Measurements from ENCODE around the gene DCDC2C. TPM values are rescaled to one million over a fixed set of nuclear protein-coding genes. Genes with fewer than 3 reads are reported as not detected.

Gene DCDC2C
- total and polyA plus RNA-seq, 8 donors: not detected

DNA sequence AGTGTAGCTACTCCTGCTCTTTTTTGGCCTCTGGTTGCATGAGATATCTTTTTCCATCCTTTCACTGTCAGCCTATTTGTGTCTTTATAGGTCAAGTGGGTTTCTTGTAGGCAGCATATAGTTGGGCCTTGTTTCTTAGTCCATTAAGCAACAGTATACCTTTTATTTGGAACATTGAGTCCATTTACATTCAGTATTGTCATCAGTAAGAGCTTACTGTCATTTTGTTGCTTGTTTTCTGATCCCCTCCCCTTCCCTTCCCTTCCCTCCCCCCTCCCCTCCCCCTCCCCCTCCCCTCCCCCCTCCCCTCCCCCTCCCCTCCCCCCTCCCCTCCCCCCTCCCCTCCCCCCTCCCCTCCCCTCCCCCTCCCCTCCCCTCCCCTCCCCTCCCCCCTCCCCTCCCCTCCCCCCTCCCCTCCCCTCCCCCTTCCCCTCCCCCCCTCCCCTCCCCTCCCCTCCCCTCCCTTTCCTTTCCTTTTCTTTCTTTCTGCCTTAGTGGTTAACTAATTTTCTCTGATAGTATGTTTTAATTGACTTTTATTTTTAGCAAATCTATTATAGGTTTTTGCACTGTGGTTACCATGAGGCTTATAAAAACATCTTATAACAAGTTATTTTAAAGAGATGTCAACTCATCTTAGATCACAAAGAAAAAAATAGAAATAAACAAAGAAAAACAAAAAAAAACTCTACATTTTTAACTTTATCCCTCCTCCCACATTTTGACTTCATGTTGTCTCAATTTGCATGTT, 13.2 kb upstream of the DCDC2C start:
- H3K27me3 ChIP-seq: peaks cover 0 to 9% of the 10 kb centered on the region in 2 donors
- ATAC-seq (no peak), DNase-seq (no peak)
- H3K4me3 ChIP-seq: no peak overlapping the region
- TF ChIP-seq, protein P1, sequence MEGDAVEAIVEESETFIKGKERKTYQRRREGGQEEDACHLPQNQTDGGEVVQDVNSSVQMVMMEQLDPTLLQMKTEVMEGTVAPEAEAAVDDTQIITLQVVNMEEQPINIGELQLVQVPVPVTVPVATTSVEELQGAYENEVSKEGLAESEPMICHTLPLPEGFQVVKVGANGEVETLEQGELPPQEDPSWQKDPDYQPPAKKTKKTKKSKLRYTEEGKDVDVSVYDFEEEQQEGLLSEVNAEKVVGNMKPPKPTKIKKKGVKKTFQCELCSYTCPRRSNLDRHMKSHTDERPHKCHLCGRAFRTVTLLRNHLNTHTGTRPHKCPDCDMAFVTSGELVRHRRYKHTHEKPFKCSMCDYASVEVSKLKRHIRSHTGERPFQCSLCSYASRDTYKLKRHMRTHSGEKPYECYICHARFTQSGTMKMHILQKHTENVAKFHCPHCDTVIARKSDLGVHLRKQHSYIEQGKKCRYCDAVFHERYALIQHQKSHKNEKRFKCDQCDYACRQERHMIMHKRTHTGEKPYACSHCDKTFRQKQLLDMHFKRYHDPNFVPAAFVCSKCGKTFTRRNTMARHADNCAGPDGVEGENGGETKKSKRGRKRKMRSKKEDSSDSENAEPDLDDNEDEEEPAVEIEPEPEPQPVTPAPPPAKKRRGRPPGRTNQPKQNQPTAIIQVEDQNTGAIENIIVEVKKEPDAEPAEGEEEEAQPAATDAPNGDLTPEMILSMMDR (IDR thresholded peaks at IDR 0.05): no peak
- no peaks in the 10 kb centered on the region for H3K9me3 ChIP-seq
- intact Hi-C loops (cut with DNase I): no loop called here
- no peak overlapping the region for H3K27ac ChIP-seq
- no peaks in the 10 kb centered on the region for H3K36me3 ChIP-seq
- no peaks in the 10 kb centered on the region for H3K4me1 ChIP-seq

DNA sequence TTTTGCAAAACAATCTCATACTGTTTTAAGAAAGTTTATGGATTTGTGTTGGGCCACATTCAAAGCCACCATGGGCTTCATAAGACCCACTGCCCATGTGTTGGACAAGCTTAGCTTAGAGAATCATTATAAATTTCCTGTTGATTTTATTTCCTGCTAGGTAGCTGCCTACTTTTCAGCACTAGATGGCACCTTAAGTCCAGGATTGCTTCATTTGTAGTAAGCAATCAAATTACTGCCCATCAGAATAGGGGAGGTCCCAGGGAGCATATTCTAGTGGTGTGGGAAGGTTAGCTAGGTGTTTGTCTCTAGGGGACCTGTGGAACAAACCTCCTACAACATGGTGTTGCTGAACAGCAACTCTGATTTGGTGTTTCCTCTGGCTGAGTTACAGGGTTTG, 11.0 kb upstream of the DCDC2C start:
- intact Hi-C loops (cut with DNase I): no loop called here
- TF ChIP-seq, protein P1 (IDR thresholded peaks at IDR 0.05): peak in 1 of 2 donors; percentile 24
- ATAC-seq (peak; percentile 57), DNase-seq (peak in 1 of 4 donors; percentile 24)
- Histone ChIP-seq H3K4me3 (no peak overlapping the region), H3K4me1 (no peaks in the 10 kb centered on the region), H3K27me3 (peaks cover 0 to 9% of the 10 kb centered on the region in 2 donors), H3K9me3 (no peaks in the 10 kb centered on the region), H3K27ac (no peak overlapping the region), H3K36me3 (no peaks in the 10 kb centered on the region)

DNA sequence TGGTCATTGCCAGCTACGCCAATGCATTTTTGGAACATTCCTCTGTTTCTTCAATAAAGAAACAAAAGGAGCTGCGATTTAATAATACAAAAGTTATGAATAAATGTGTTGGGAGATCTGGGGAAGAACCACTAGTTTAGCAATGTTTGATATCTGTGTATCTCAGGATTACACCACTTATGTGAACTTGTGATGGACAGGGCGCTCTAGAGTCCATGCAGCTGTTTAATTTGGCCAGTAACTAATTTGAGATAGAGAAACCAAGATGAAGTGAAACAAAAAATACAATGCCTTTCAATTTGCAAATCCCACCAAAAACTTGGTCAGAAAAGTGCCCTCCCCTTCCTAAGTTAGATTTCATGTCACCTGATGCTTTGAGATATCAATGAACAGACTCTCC, 6.8 kb upstream of the DCDC2C start:
- Histone ChIP-seq H3K36me3 (no peaks in the 10 kb centered on the region), H3K4me3 (no peak overlapping the region), H3K27ac (no peak overlapping the region), H3K4me1 (no peaks in the 10 kb centered on the region), H3K9me3 (no peaks in the 10 kb centered on the region), H3K27me3 (peaks cover 0 to 14% of the 10 kb centered on the region in 2 donors)
- DNase-seq (peak in 2 of 4 donors; percentile 54 to 65), ATAC-seq (no peak)
- intact Hi-C loops (cut with DNase I): no loop called here
- TF ChIP-seq, protein P1 (IDR thresholded peaks at IDR 0.05): no peak

DNA sequence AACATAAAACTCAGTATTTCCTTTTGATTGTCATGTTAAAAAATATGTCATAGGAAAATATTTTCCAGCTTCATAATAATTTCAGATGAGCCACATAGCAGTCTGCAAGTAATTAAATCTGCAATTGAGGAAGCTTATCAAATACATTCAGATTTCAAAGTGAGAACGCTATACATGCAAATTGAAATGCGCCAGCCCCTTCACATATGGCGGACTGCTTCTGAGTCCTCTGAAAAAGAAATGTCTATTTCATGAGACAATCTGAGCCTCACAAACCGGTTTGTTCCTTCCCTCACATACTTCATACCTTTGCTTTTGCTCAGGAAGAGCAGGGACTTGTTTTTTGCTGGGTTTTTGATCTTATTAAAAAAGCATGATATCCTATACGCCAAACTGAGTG, 2.3 kb upstream of the DCDC2C start:
- no peak for ATAC-seq
- TF ChIP-seq, protein P1 (IDR thresholded peaks at IDR 0.05): no peak

DNA sequence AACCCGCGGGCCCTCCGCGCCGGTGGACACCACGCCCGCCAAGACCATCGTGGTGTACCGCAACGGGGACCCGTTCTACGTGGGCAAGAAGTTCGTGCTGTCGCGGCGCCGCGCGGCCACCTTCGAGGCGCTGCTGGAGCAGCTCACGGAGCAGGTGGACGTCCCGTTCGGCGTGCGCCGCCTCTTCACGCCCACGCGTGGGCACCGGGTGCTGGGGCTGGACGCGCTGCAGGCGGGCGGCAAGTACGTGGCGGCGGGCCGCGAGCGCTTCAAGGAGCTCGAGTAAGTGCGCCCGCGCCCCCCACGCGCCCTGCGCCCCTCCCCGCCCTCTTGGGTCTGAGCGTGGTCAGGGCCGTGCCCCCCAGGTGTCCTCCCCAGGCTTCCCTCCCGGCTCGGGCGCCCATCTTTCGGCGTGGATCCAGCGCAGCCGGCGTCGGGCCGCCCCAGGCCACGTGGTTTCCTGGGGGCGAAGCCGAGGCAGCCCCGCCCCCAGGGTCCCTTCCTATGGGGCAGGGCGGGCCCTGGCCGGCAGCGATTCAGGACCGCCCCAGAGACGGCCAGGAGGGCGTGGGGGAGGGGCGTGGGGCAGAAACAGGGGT, 481 bp downstream of the DCDC2C start:
- Histone ChIP-seq H3K4me1 (no peaks in the 10 kb centered on the region), H3K27me3 (peaks cover 19 to 75% of the 10 kb centered on the region in 2 donors), H3K4me3 (no peak overlapping the region), H3K27ac (no peak overlapping the region), H3K9me3 (no peaks in the 10 kb centered on the region), H3K36me3 (no peaks in the 10 kb centered on the region)
- DNase-seq (peak in 1 of 4 donors; percentile 76), ATAC-seq (no peak)
- TF ChIP-seq, protein P1 (IDR thresholded peaks at IDR 0.05): no peak
- intact Hi-C loops (cut with DNase I): no loop called here

More for the DNA sequence above, 2.3 kb upstream of the DCDC2C start:
- no peak for DNase-seq
- Histone ChIP-seq H3K4me1 (no peaks in the 10 kb centered on the region), H3K27ac (no peak overlapping the region), H3K36me3 (no peaks in the 10 kb centered on the region), H3K4me3 (no peak overlapping the region), H3K9me3 (no peaks in the 10 kb centered on the region), H3K27me3 (peaks cover 19 to 55% of the 10 kb centered on the region in 2 donors)
- intact Hi-C loops (cut with DNase I): no loop called here

Measured in left lung (tissue), 10 donors.